ENCODE data around the gene ABCB9.
"Not testable (repeated sequence)": the region's sequence is repeated elsewhere in the genome, so short reads cannot be mapped to it uniquely, and the experiment has no call there.

ABCB9 gene

DNA sequence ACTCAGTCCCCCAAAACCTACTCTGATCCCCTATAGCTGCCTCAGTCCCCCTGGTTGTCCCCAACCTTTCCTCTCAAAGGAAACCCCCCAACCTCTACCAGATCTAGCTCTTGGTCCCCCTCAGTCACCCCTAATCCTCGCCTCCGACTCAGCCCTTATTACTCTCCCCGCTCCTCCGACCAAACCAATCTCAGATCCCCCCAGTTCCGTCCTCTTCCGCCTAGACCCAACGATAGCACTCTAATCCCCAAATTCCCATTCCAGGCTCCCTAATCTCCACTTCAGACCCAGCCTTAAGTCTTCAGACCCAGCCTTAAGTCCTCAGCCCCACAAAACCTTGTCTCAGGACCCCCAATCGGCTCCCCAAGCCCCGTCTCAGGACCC, 71.0 kb downstream of the ABCB9 start:
- no peak for DNase-seq (ENCODE audit: low read depth, low spot score)

- no peak for DNase-seq (ENCODE audit: low read depth, low spot score)
Observed at GRCh38 chr12:122894193-122895121, 71.8 kb downstream of the ABCB9 start.

GRCh38 chr12:122893208-122894153, 72.8 kb downstream of the ABCB9 start:
- DNase-seq (ENCODE audit: low read depth, low spot score) = no peak

DNA sequence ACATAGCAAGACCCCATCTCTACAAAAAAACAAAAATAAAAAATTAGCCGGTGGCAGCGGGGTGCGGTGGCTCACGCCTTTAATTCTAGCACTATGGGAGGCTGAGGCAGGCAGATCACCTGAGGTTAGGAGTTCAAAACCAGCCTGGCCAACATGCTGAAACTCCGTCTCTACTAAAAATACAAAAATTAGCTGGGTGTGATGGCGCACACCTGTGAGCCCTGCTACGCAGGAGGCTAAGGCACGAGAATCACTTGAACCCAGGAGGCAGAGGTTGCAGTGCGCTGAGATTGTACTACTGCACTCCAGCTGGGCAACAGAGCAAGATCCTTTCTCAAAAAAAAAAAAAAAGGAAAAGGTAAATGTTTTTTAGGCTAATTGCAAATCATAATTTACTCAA, 73.5 kb downstream of the ABCB9 start:
- DNase-seq (ENCODE audit: low read depth, low spot score) = not testable (repeated sequence)

DNA sequence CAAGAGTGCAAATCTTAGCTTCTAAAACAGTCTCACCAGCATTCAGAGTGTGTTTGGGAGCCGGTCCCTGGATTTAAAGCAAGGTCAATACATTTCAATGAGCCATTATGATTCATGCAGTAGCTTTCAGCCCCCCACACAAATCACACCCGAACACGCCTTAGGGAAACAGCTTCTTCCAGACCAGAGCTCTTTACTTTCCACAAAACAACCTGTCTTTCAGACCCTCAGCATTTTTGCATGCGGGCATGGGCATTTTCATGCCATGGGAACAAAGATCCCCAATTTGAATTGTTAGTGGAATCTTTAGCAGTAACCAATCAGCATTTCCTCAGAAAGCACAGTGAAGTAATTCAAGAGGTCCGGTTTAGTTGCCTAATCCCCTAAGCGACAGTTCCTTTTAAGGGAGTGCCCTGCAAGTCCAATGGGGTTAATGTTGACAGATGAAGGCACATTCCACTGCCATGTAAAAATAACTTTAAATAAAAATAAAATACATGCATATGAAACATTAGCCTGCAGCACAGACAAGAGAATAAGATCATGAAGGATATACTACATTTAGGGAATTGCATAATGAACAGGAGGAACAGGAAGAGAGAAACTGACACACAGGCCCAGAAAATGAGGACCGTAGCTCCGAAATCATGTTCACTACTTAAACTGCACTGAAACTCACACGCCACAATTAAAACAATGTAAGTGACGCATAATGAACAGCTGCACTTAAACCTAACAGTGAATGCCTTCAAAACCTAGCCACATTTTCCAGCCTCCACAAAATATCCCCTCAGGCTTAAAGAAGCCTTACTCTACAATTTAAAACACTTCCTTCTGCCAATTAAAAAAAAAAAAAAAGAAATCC, 74.4 kb downstream of the ABCB9 start:
- DNase-seq (ENCODE audit: low read depth, low spot score) = peak; percentile 72

DNA sequence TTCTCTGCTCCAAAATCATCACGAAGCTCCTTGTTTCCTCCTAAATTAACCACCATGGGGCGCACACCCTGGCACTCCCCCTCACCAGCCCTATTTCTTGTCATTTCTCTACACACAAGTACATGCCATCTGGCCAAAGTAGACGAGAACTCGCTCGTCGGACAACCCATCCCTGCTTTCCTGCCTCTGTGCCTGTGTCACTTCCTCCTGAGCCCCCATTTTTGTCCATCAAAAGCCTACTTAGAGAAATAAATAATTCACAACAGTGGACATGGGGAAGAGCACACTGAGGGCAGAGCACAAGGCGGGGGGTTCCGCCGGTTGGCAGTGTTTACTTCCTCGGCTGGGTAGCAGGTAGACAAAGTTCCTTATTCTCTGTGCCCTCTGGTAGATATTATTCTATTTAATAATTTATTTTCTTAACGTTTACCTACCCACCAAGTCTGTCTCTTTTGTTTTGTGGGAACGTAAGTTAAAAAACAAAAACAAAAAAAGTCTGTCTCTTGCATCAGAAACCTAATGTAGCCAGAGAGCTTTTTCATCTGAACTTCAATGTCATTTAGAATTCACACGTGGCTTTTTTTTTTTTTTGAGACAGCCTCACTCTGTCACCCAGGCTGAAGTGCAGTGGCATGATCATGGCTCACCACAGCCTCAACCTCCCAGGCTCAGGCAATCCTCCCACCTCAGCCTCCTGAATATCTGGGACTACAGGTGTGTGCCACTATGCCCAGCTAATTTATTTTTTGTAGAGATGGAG, 76.3 kb downstream of the ABCB9 start:
- no peak for DNase-seq (ENCODE audit: low read depth, low spot score)

- no peak for DNase-seq (ENCODE audit: low read depth, low spot score)
Observed at GRCh38 chr12:122888232-122888752, 78.0 kb downstream of the ABCB9 start.

DNA sequence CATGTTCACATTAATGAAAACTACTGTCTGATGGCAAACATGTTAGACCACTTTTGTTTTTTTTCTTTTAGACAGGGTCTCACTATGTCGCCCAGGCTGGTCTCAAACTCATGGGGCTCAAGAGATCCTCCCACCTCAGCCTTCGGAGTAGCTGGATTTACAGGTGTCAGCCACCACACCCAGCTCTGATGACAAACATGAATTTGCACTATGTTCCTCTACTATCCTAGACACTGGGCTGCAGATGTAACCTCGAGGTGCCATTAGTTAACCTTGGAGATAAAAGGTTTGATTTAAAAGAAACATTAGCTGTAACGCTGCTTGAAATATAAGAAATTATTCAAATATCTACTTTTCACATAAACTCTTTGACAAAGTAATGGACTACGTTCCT, 78.4 kb downstream of the ABCB9 start:
- no peak for DNase-seq (ENCODE audit: low read depth, low spot score)

DNA sequence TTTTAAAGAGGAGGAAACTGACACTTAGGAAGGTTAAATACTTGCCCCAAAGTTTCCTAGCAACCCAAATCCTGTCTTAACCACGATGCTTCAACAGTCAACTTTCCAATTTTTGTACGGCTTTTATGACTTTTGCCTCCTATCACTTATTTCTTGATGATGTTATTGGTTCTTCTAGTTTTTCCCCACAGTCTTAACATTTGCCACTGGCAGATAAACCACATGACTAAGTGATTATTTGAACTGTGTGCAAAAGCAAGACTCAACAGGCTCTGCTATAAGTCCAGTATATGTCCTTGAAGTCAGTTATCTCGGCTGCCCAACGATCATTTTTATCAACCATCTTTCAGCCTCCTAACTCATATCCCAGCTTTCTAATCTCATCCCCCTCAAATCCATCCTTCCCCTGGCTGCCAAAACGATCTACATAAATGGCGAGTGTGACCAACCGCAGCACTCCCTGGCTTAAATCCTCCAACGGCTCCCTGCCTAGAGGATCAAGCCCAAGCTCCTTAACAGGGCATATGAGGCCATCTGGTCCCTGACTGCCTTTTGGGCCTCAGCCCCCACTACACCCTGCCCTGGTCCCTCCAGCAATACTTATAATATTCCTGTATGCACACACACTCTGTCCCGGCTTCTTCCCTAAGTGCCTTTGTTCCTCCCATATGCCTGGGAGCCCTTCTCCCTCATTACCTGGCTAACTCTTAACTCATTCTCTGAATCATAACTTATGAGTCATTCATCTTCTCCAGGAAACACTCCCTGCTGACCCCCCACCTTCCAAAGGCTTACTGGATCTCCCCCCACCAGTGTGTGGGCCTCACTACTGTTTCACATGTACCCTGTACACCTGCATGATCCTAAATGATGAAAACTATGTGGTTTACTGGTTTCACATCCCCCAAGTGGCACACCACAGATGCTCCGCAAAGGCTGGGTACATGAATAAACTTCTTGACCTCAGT, 79.1 kb downstream of the ABCB9 start:
- DNase-seq (ENCODE audit: low read depth, low spot score) = no peak

- DNase-seq (ENCODE audit: low read depth, low spot score) = no peak
Observed at GRCh38 chr12:122886161-122886560, 80.1 kb downstream of the ABCB9 start.

- DNase-seq (ENCODE audit: low read depth, low spot score) = no peak
Observed at GRCh38 chr12:122884860-122885259, 81.4 kb downstream of the ABCB9 start.

- DNase-seq (ENCODE audit: low read depth, low spot score) = no peak
Observed at GRCh38 chr12:122884091-122884826, 82.0 kb downstream of the ABCB9 start.

GRCh38 chr12:122882908-122883558, 83.2 kb downstream of the ABCB9 start:
- no peak for DNase-seq (ENCODE audit: low read depth, low spot score)

DNA sequence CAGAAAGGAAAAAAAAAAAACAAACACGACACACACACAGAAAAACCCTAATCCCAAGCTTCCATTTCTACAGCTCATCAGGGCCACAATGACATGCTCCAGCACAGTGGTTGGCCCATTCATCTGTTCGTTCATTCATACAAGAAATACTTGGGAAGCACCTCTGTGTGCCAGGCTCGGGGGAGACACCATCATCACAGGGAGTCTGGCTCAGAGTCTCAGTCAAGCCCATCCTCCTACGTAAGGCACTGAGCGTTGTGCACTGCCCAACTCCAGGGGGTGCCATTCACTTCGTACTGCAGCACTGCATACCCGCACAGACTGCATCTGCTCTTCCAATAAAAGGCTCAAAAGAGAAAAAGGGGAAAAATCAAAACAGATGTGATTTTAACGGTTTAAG, 85.6 kb downstream of the ABCB9 start:
- no peak for DNase-seq (ENCODE audit: low read depth, low spot score)

DNA sequence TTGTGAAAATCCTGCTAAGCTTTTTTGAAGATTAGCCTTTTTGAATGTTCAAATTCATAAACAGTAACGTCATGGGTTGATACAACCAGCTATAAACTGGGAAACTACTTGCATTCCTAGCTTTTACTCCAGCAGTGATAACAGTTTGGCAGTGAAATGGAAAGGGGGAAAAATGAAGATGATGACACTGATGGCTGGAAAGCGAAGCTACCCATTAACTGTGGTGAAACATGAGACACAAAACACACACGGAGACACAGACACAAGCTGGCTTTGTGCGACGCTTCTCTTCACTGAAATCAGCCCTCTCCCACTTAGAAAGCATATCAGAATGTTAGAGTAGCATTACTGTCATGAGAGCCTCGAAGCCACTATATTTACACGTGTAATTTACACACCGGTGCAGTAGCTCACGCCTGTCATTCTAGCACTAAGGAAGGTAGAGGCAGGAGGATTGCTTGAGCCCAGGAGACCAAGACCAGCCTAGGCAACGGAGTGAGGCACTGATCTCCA, 86.1 kb downstream of the ABCB9 start:
- DNase-seq (ENCODE audit: low read depth, low spot score) = no peak

Data from iPS DF 19.7 (cell line).